ENCODE results near the gene GRM1.

- TF ChIP-seq EZH2 (IDR thresholded peaks at IDR 0.05; ENCODE audit: borderline replicate concordance, low read length) (no peak), CTCF (IDR thresholded peaks at IDR 0.05; ENCODE audit: low read length) (no peak)
Observed at GRCh38 chr6:146077992-146078391, 49.1 kb downstream of the GRM1 start.
